Cardiac ventricle fibroblast (primary cell): ENCODE results near the gene NBL1. TPM values are rescaled to one million over a fixed set of nuclear protein-coding genes. Genes with fewer than 3 reads are reported as not detected.

Experiments
- total RNA-seq: library from RNA; depleted of rRNA; stranded (reverse); fragments of >200 nt; gene quantifications from 2 replicates; pipeline ENCODE4 v1.2.3, GENCODE V29; 2015

The NBL1 gene
- total RNA-seq: 98.7 and 113 TPM in 2 replicates

DNA sequence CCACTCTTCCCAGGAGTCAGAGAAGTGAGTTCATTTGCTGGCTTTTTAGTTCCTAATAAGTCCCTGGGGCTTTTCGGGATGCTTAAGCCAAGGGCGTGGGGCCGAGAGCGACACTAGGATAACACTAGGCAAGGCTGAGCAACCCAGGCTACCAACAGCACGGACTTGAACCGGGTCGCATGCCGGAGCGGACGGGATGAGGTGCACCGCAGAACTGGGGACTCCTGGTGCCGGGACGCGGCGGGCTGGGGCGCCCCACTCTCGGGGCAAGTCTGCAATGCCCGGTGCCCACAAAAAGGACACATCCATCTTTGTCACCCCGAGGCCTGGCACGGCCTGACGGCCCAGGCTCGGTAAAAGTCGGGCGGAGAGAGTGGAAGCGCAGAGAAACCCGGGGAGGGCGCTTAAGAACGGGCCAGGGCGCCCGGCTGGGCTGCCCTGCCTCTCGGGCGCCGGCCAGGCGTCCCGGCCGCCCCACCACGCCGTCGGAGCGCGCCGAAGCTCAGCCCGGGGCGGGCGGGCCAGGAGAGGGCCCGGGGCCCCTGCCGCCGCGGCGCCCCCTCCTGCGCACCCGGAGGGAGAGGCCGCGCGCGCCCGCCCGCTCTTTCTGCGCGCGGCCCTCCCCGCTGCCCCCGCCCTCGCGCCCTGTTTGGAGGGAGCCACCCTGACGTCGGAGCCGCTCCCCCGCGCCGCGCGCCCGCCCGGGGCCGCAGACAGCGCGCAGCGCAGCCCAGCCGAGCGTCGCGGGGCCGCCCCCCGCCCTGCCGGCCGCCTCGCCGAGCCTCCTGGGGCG is at the start of gene NBL1:
NBL1 (plus strand) TSS at position 710 of the 793 bp plus-strand sequence. CDS start 10,720 bp downstream, outside the sequence.

GRCh38 chr1:19664453-19665185 is 20.5 kb downstream of the NBL1 start, which contains the start of gene HTR6:
Gene HTR6 (plus strand): TSS chr1:19664875. CDS start chr1:19665754, 879 bp downstream.

Other genes starting within 250 kb of the NBL1 start
- gene CAPZB, start 158.8 kb upstream of the NBL1 start, total RNA-seq: 148 and 173 TPM in 2 replicates
- gene HTR6, start 20.6 kb downstream of the NBL1 start, total RNA-seq: not detected in 2 replicates
- 12.0 and 16.8 TPM in 2 replicates for gene TMCO4, start 155.6 kb downstream of the NBL1 start, total RNA-seq
- not detected in 2 replicates for gene RNF186, start 171.0 kb downstream of the NBL1 start, total RNA-seq
- gene OTUD3, start 238.1 kb downstream of the NBL1 start, total RNA-seq: 1.9 and 4.8 TPM in 2 replicates